Panc1 (cell line): ENCODE data around the gene DQX1. TPM values are rescaled to one million over a fixed set of nuclear protein-coding genes. Genes with fewer than 3 reads are reported as not detected.

Source experiments
- ATAC-seq: fragments of 200-7000 bp; cut with Tn5 transposase; 2 replicates; pipeline ENCODE4 v1.9.1; 2020; ENCODE audit warnings: mild to moderate bottlenecking, moderate library complexity
- BruUV-seq: library from RNA; stranded (reverse); fragments of 400-500 nt; replicated peaks from 2 replicates; lab custom pipeline; 2021; lab: Mats Ljungman, UMichigan
- CTCF ChIA-PET: fragments of 300-600 bp; sonication (Branson Sonifier 250); formaldehyde crosslinking; loops from one replicate; lab custom pipeline; 2022; ENCODE audit warnings: antibody characterized with exemption; lab: Charles Lee
- POLR2A ChIA-PET: fragments of 300-600 bp; sonication (Branson Sonifier 250); formaldehyde crosslinking; loops from one replicate; lab custom pipeline; 2022; ENCODE audit warnings: antibody characterized with exemption; lab: Charles Lee
- DNase-seq: peaks from one replicate; pipeline ENCODE4 v3.0.0-alpha.2; 2010; ENCODE audit warnings: low read depth, low spot score
- H3K27ac ChIP-seq: 2 replicates; pipeline ENCODE4 v1.5.1; 2011; ENCODE audit warnings: mild to moderate bottlenecking, low read length, inconsistent platforms
- H3K27me3 ChIP-seq: fragments of 200-500 bp; sonication (Bioruptor generic); 2 replicates; pipeline ENCODE4 v1.6.0; 2014; ENCODE audit warnings: low read length, inconsistent platforms; ENCODE audit not compliant: control insufficient read depth, insufficient read depth
- H3K36me3 ChIP-seq: fragments of 200-500 bp; sonication (Bioruptor generic); 2 replicates; pipeline ENCODE4 v1.5.1; 2014; ENCODE audit warnings: inconsistent platforms, mild to moderate bottlenecking, low read length, moderate library complexity; ENCODE audit not compliant: control insufficient read depth, insufficient read depth
- H3K4me1 ChIP-seq: 2 replicates; pipeline ENCODE4 v1.5.1; 2011; ENCODE audit warnings: inconsistent platforms, mild to moderate bottlenecking, low read length, moderate library complexity; ENCODE audit not compliant: control insufficient read depth, insufficient read depth
- H3K4me3 ChIP-seq, 2 experiments: 2 replicates each; pipeline ENCODE4 v1.5.1; 2011 to 2012; ENCODE audit warnings: low read depth in 2 of 2, low read length in 2 of 2, mild to moderate bottlenecking in 2 of 2, inconsistent platforms in 1 of 2, moderate library complexity in 1 of 2
- H3K9me3 ChIP-seq: fragments of 200-500 bp; sonication (Bioruptor generic); 2 replicates; pipeline ENCODE4 v1.5.1; 2014; ENCODE audit warnings: low read depth, mild to moderate bottlenecking, inconsistent platforms, low read length, moderate library complexity; ENCODE audit not compliant: control insufficient read depth, insufficient read depth
- POLR2AphosphoS5 ChIP-seq: IDR thresholded peaks from 2 replicates; pipeline ENCODE4 v1.6.1; 2012; ENCODE audit warnings: mild to moderate bottlenecking, low read depth, low read length, moderate library complexity
- REST ChIP-seq, 2 experiments: IDR thresholded peaks; 2 replicates each; pipeline ENCODE4 v1.6.1; 2011 to 2012; ENCODE audit warnings: low read depth in 2 of 2, control low read depth in 1 of 2, low read length in 1 of 2, mild to moderate bottlenecking in 1 of 2, moderate library complexity in 1 of 2; ENCODE audit not compliant: insufficient read depth in 1 of 2
- SIN3A ChIP-seq: IDR thresholded peaks from 2 replicates; pipeline ENCODE4 v1.6.1; 2012; ENCODE audit warnings: low read depth, mild to moderate bottlenecking, low read length, moderate library complexity, borderline replicate concordance; ENCODE audit not compliant: insufficient read depth
- TCF7L2 ChIP-seq: IDR thresholded peaks from 2 replicates; pipeline ENCODE4 v1.6.1; 2011; ENCODE audit warnings: mild to moderate bottlenecking, low read depth, low read length, inconsistent platforms
- in situ Hi-C: cut with HindIII; loops from 2 replicates; pipeline ENCODE4 v1.10.0; 2016; ENCODE audit warnings: low sequenced_read_pairs, low pct_unique_long_range_greater_than_20kb
- intact Hi-C: fragments of 100-400 bp; cut with micrococcal nuclease; formaldehyde crosslinking; loops from one replicate; pipeline ENCODE4 v1.10.0; 2022; ENCODE audit not compliant: unreplicated experiment
- total RNA-seq: library from RNA; stranded (reverse); gene quantifications from one replicate; pipeline ENCODE4 v1.2.1, GENCODE V29; 2021; ENCODE audit not compliant: unreplicated experiment
- TF ChIP-seq, protein P1 (sequence below): fragments of 450-650 bp; IDR thresholded peaks from 2 replicates; pipeline ENCODE4 v1.5.1; 2017; ENCODE audit warnings: mild to moderate bottlenecking

The DQX1 gene
- total RNA-seq, 1 experiment from 2014 or later: 0.41 TPM

DNA sequence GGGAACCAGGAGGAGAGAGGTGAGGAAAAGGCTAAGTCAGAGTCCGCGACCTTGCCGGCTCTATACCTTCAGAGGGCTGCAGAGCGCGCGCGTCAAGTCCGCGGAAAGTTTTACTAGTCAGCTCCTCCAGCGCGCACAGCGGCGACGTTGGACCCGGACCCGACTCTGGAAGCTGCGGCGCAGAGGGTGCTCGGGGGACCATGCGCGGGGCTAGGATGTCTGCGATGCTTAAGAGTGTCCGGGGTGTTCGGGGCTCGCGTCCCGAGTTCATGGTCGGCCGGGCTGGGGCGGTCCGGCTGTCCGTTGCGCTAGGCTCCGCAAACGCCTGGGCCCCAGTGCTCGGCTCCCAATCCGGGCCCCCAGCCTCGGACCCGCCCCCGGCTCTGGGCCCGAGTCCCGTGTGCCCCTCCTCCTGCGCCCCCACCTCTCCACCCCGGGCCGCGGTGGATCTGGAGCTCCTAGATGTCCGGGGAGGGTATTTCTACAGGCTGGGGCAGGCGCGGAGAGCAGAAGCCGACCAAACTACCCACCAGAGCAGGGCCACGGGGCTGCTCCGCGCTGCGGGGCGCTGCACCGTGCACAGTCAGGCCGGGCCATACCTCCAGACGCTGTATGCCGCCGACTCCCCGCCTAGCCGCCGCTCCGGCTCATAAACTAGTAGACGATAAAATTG, 26.6 kb downstream of the DQX1 start, which contains the start of gene LBX2:
Gene LBX2 (minus strand): TSS at position 337 of the 673 bp plus-strand sequence. CDS start 66 bp downstream, at position 271.
- BruUV-seq: no TSS peak
- in situ Hi-C loops (no loop called here), intact Hi-C loops (no loop called here)
- no peaks in the 10 kb centered on the region for H3K27me3 ChIP-seq
- H3K4me1 ChIP-seq: peaks cover 39% of the 10 kb centered on the region
- TF ChIP-seq SIN3A (no peak), REST (IDR thresholded peaks at IDR 0.05; ENCODE audit: insufficient read depth in 1 of 2, low read depth in 2 of 2, low read length in 1 of 2) (no peak), TCF7L2 (no peak), POLR2AphosphoS5 (no peak; the same call in 1 of the 2 replicates)
- TF ChIP-seq, protein P1, sequence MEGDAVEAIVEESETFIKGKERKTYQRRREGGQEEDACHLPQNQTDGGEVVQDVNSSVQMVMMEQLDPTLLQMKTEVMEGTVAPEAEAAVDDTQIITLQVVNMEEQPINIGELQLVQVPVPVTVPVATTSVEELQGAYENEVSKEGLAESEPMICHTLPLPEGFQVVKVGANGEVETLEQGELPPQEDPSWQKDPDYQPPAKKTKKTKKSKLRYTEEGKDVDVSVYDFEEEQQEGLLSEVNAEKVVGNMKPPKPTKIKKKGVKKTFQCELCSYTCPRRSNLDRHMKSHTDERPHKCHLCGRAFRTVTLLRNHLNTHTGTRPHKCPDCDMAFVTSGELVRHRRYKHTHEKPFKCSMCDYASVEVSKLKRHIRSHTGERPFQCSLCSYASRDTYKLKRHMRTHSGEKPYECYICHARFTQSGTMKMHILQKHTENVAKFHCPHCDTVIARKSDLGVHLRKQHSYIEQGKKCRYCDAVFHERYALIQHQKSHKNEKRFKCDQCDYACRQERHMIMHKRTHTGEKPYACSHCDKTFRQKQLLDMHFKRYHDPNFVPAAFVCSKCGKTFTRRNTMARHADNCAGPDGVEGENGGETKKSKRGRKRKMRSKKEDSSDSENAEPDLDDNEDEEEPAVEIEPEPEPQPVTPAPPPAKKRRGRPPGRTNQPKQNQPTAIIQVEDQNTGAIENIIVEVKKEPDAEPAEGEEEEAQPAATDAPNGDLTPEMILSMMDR: no peak
- peak within 1 kb of the TSS; percentile 81 for H3K27ac ChIP-seq
- H3K36me3 ChIP-seq: no peaks in the 10 kb centered on the region
- DNase-seq (no peak), ATAC-seq (peak; percentile 44)
- CTCF ChIA-PET: interaction anchor here (0.6 kb wide), 1 partner anchor 48 kb away, joined by 3 read pairs; no protein-coding TSS in a partner anchor
- H3K9me3 ChIP-seq: no peaks in the 10 kb centered on the region
- POLR2A ChIA-PET: no interaction called here
- peak within 1 kb of the TSS; percentile 43 to 65 for H3K4me3 ChIP-seq

- no peaks in the 10 kb centered on the region for H3K9me3 ChIP-seq
- peak overlapping the region; percentile 43 to 65 for H3K4me3 ChIP-seq
- TF ChIP-seq, protein P1: no peak
- TF ChIP-seq POLR2AphosphoS5: no peak; the same call in none of the 2 replicates
- no peak for TF ChIP-seq TCF7L2
- TF ChIP-seq SIN3A: no peak; the same call in 1 of the 2 replicates
- no peak for TF ChIP-seq REST (IDR thresholded peaks at IDR 0.05; ENCODE audit: insufficient read depth in 1 of 2, low read depth in 2 of 2, low read length in 1 of 2)
- intact Hi-C loops (no loop called here), in situ Hi-C loops (no loop called here)
- no TSS peak for BruUV-seq
- DNase-seq: no peak
- H3K36me3 ChIP-seq: no peaks in the 10 kb centered on the region
- peak overlapping the region; percentile 81 for H3K27ac ChIP-seq
- CTCF ChIA-PET: no interaction called here
- POLR2A ChIA-PET: no interaction called here
- peaks cover 34% of the 10 kb centered on the region for H3K4me1 ChIP-seq
- no peaks in the 10 kb centered on the region for H3K27me3 ChIP-seq
- ATAC-seq: peak; percentile 17
These were observed 27.3 kb downstream of the DQX1 start for GRCh38 chr2:74498500-74499266.
